WTC11 (cell line): Measurements from ENCODE around the gene TAOK3.

Experiments
- CTCF ChIP-seq: fragments of 200-600 bp; IDR thresholded peaks from 2 replicates; pipeline ENCODE4 v1.8.0; 2022; ENCODE audit warnings: antibody characterized with exemption
- NR3C1 ChIP-seq: sonication (generic); formaldehyde crosslinking; conservative IDR thresholded peaks from 2 replicates; pipeline ENCODE4 v1.8.1; 2023; ENCODE audit warnings: low read depth, mild to moderate bottlenecking, missing genetic modification reagents
- TCF7 ChIP-seq: sonication (generic); formaldehyde crosslinking; IDR thresholded peaks from 2 replicates; pipeline ENCODE4 v1.8.0; 2022; ENCODE audit warnings: mild to moderate bottlenecking, low read depth, missing genetic modification reagents, moderate library complexity
- ZNF416 ChIP-seq: fragments of 250-450 bp; sonication (Bioruptor Pico); IDR thresholded peaks from 2 replicates; pipeline ENCODE4 v1.9.0; 2021; ENCODE audit warnings: mild to moderate bottlenecking, inconsistent platforms

- no peak for TF ChIP-seq CTCF
- no peak for TF ChIP-seq TCF7 (CRISPR knock-in tag)
- TF ChIP-seq NR3C1 (CRISPR knock-in tag): no peak
- TF ChIP-seq ZNF416: no peak
These were observed 246.5 kb downstream of the TAOK3 start for GRCh38 chr12:118126119-118126757.
